Ecto neural progenitor cell (in vitro differentiated cells): Measurements from ENCODE around the gene MAGEF1.

ENCODE experiments used
- DNase-seq: peaks from one replicate; pipeline ENCODE4 v3.0.0-alpha.2; 2018; ENCODE audit warnings: low spot score

Gene MAGEF1

GRCh38 chr3:184669578-184669977 is 42.3 kb downstream of the MAGEF1 start:
- no peak for DNase-seq

DNA sequence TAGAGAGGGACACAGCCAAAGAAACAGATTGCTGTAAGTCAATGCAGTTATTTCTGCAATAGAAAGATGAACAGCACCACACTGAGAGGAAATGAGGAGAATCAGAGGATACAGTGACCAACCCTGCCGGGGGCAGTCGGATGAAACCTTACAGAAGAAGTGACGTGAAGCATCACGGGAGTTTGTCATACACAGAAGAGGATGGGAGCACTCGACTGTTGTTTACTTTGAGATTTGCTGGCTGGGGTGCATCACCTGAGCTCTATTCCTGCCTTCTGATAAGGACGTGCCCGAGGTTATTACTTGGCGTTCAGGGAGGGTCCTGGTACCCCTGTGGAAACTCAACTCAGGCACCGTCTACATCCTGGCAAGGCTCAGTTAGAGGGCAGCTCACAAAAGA is 45.4 kb downstream of the MAGEF1 start:
- no peak for DNase-seq

GRCh38 chr3:184665101-184665500 is 46.8 kb downstream of the MAGEF1 start:
- DNase-seq: no peak

- DNase-seq: no peak
Measured at GRCh38 chr3:184663756-184664155, 48.1 kb downstream of the MAGEF1 start.

DNA sequence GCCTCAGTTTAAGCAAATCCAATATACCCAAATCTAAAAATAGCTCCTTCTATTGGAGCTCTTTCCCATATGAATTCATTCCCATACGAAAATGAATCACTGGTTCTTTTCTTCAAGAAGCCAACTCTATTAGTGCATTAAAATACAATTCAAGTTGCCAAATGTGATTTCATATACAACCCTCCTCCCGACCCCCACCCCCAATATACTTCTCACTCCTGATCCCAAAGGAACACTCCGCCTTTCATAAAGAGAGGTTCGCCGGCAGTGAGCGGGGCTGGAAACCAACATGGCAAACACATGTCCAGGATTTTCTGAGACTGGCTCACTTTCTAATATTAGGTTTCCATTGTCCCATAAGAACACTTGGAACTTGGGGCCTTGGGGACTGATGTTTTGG is 48.5 kb downstream of the MAGEF1 start:
- no peak for DNase-seq

- DNase-seq: no peak
Measured at GRCh38 chr3:184662187-184662586, 49.7 kb downstream of the MAGEF1 start.

- no peak for DNase-seq
Measured at GRCh38 chr3:184660931-184661330, 50.9 kb downstream of the MAGEF1 start.
